ENCODE results near the gene TMBIM1. TPM values are rescaled to one million over a fixed set of nuclear protein-coding genes. Genes with fewer than 3 reads are reported as not detected.

TMBIM1 gene
- total RNA-seq, 1 experiment from 2014 or later = 91.0 TPM

DNA sequence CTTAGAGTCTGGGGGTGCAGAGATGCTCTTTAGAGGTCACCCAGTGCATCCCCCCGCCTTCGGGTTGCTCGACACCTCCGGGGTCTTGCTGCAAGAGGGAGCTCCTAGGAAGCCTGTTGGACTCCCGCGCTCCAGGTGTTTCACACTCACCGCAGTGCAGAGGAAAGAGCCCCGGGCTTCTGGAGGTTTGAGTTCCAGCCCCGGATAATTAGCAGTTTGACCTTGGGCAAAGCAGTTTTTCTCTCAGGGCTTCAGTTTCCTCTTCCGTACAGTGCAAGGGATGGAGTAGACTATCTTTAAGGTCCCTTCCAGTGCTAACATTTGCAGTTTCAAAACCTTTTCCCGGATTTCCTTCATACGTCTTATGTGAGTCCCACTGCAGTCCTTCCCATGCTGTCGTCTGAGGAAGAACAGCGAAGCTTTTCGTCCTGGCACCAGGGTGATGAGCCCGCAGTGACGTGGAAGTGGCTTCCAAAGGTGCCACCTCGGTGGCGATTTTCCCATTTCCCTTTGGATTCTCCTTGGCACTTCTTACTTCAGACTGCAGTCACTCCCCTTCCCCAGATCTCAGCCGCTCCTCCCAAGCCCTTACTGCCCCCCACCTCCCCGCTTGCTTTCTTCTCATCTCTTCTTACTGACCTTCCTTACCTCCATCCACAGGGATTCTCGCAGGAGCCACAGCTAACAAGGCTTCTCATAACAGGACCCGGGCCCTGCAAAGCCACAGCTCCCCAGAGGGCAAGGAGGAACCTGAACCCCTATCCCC, 21.4 kb downstream of the TMBIM1 start (continued):
- no peak for TF ChIP-seq SRF (IDR thresholded peaks at IDR 0.05; ENCODE audit: low read depth)
- TF ChIP-seq RAD21 (IDR thresholded peaks at IDR 0.05; ENCODE audit: low read depth) = no peak

DNA sequence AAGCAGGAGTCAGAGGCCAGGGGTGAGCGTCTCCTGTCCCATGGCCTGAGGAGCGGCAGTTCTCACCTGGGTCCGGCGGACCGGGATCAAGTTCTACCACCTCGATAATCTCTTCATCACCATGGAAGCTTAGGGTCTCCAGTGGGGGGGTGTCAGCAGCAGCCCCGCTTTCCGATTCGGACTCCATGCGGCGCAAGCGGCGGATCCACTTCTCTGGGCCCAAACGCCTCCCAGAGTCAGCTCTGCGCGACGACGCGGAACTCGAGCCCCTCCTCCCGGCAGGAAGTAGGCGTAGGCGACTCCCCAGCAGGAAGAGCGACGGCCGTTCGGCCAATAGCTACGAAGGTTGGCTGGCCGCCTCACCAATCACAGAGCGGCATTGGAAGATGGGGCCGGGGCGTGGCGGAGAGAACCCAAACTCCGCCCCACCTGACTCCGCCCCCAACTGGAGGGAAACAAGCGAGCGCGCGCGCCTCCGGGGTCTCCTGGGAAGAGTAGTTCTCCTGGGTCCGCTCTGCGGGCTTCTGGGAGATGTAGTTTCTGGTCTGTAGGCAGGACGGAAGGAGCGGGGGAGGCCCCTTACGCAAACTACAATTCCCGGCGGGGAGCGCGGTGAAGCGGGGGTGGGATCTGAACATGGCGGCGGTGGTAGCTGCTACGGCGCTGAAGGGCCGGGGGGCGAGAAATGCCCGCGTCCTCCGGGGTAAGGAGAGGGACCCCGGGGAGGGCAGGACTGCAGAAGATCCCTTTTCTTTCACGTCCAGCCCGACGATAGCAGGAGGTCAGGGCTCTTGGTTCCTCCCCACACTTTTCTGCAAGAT, 22.2 kb downstream of the TMBIM1 start, which contains the start of the genes AAMP and PNKD:
AAMP (minus strand) TSS at position 238 of the 821 bp plus-strand sequence; CDS start at position 187, 51 bp downstream.
PNKD (plus strand) TSS at position 620 of the 821 bp plus-strand sequence; CDS start at position 637, 17 bp downstream.
- CTCF ChIA-PET = interaction anchor here (0.8 to 2.9 kb wide), 13 partner anchors 12 to 485 kb away, joined by 3 to 22 read pairs (median 3); partner anchors contain the start of gene CATIP
- H3K9me3 ChIP-seq (ENCODE audit: control insufficient read depth in 1 of 2, insufficient read depth in 1 of 2, low read depth in 1 of 2, low read length in 2 of 2) = no peaks in the 10 kb centered on the region
- peak; percentile 98 for DNase-seq (ENCODE audit: low read depth, low spot score)
- peak within 1 kb of the TSS; percentile 94 for H3K4me2 ChIP-seq (ENCODE audit: low read length)
- H3K79me2 ChIP-seq (ENCODE audit: insufficient read depth, low read length) = peaks cover 23% of the 10 kb centered on the region
- H3K9ac ChIP-seq (ENCODE audit: low read length) = peak within 1 kb of the TSS; percentile 95
- ATAC-seq = peak; percentile 87
- no TSS peak for BruUV-seq (replicated peaks)
- H3K27ac ChIP-seq (ENCODE audit: low read depth, low read length) = peak within 1 kb of the TSS; percentile 59
- H3K4me1 ChIP-seq (ENCODE audit: control insufficient read depth in 1 of 2, insufficient read depth in 2 of 2, low read length in 2 of 2) = peaks cover 13 to 28% of the 10 kb centered on the region in 2 experiments
- H2AFZ ChIP-seq (ENCODE audit: low read depth, low read length, poor library complexity, severe bottlenecking) = no peak within 1 kb of the TSS
- H4K20me1 ChIP-seq (ENCODE audit: insufficient read depth) = no peaks in the 10 kb centered on the region
- intact Hi-C loops (cut with micrococcal nuclease) = loop anchor here (1.0 to 5.0 kb wide), 2 partner anchors 83 to 86 kb away; partner anchors contain the start of gene CATIP
- POLR2A ChIA-PET = interaction anchor here (0.7 to 2.4 kb wide), 6 partner anchors 11 to 305 kb away, joined by 3 to 19 read pairs (median 4); no protein-coding TSS in a partner anchor
- no peaks in the 10 kb centered on the region for H3K27me3 ChIP-seq (ENCODE audit: insufficient read depth, low read length)
- no peaks in the 10 kb centered on the region for H3K9me2 ChIP-seq (ENCODE audit: insufficient read depth)
- H3K36me3 ChIP-seq (ENCODE audit: control insufficient read depth in 1 of 2, insufficient read depth in 2 of 2, low read length in 2 of 2) = peaks cover 25 to 26% of the 10 kb centered on the region in 2 experiments; a peak in 3 of 4 replicates
- RAD21 ChIA-PET (ENCODE audit: low non-redundant PET in 1 of 2, low total read pairs in 2 of 2, uncharacterized antibody in 2 of 2, unreplicated experiment in 2 of 2) = no interaction called here
- H3K4me3 ChIP-seq (replicated peaks in 1 of 2; ENCODE audit: low read depth in 1 of 2, low read length in 2 of 2) = peak within 1 kb of the TSS; percentile 91 to 97
- peak; percentile 74; the same call in 1 of the 2 replicates for TF ChIP-seq ZFX (IDR thresholded peaks at IDR 0.05)
- TF ChIP-seq RAD21 (IDR thresholded peaks at IDR 0.05; ENCODE audit: low read depth) = no peak
- TF ChIP-seq TCF7L2 (IDR thresholded peaks at IDR 0.05; ENCODE audit: borderline replicate concordance, extremely low read depth, insufficient read depth, insufficient read length) = no peak
- TF ChIP-seq, protein P1, sequence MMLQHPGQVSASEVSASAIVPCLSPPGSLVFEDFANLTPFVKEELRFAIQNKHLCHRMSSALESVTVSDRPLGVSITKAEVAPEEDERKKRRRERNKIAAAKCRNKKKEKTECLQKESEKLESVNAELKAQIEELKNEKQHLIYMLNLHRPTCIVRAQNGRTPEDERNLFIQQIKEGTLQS (IDR thresholded peaks at IDR 0.05) = no peak
- no peak for TF ChIP-seq SRF (IDR thresholded peaks at IDR 0.05; ENCODE audit: low read depth)
- TF ChIP-seq FOSL1 (IDR thresholded peaks at IDR 0.05; ENCODE audit: low read depth) = no peak
- TF ChIP-seq, protein P2, sequence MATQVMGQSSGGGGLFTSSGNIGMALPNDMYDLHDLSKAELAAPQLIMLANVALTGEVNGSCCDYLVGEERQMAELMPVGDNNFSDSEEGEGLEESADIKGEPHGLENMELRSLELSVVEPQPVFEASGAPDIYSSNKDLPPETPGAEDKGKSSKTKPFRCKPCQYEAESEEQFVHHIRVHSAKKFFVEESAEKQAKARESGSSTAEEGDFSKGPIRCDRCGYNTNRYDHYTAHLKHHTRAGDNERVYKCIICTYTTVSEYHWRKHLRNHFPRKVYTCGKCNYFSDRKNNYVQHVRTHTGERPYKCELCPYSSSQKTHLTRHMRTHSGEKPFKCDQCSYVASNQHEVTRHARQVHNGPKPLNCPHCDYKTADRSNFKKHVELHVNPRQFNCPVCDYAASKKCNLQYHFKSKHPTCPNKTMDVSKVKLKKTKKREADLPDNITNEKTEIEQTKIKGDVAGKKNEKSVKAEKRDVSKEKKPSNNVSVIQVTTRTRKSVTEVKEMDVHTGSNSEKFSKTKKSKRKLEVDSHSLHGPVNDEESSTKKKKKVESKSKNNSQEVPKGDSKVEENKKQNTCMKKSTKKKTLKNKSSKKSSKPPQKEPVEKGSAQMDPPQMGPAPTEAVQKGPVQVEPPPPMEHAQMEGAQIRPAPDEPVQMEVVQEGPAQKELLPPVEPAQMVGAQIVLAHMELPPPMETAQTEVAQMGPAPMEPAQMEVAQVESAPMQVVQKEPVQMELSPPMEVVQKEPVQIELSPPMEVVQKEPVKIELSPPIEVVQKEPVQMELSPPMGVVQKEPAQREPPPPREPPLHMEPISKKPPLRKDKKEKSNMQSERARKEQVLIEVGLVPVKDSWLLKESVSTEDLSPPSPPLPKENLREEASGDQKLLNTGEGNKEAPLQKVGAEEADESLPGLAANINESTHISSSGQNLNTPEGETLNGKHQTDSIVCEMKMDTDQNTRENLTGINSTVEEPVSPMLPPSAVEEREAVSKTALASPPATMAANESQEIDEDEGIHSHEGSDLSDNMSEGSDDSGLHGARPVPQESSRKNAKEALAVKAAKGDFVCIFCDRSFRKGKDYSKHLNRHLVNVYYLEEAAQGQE (IDR thresholded peaks at IDR 0.05; ENCODE audit: low read depth) = no peak
- no peak for TF ChIP-seq EZH2phosphoT487 (IDR thresholded peaks at IDR 0.05; ENCODE audit: borderline replicate concordance)
- TF ChIP-seq EZH2 (IDR thresholded peaks at IDR 0.05) = no peak
- no peak for TF ChIP-seq ELF1 (IDR thresholded peaks at IDR 0.05; ENCODE audit: borderline replicate concordance, low read depth)
- TF ChIP-seq CEBPB (IDR thresholded peaks at IDR 0.05; ENCODE audit: low read depth) = no peak
- TF ChIP-seq POLR2A (IDR thresholded peaks at IDR 0.05; ENCODE audit: borderline replicate concordance, extremely low read depth, insufficient read depth, insufficient read length) = peak; percentile 66
- TF ChIP-seq, protein P3, sequence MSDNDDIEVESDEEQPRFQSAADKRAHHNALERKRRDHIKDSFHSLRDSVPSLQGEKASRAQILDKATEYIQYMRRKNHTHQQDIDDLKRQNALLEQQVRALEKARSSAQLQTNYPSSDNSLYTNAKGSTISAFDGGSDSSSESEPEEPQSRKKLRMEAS (IDR thresholded peaks at IDR 0.05) = no peak
- no peak for TF ChIP-seq SIN3A (IDR thresholded peaks at IDR 0.05; ENCODE audit: low read depth)
- peak; percentile 85 for TF ChIP-seq POLR2AphosphoS5 (IDR thresholded peaks at IDR 0.05; ENCODE audit: low read depth, low read length)
- TF ChIP-seq YY1 (IDR thresholded peaks at IDR 0.05; ENCODE audit: extremely low read depth, insufficient replicate concordance, low read depth, low read length) = peak; percentile 97
